Caco-2 (cell line): ENCODE measurements around the gene PELI2. TPM values are rescaled to one million over a fixed set of nuclear protein-coding genes. Genes with fewer than 3 reads are reported as not detected.

Experiments used
- BruUV-seq: library from RNA; stranded (reverse); fragments of 400-500 nt; replicated peaks from 2 replicates; lab custom pipeline; 2021; lab: Mats Ljungman, UMichigan
- CTCF ChIA-PET: fragments of 300-600 bp; sonication (Branson Sonifier 250); formaldehyde crosslinking; loops from one replicate; lab custom pipeline; 2022; ENCODE audit warnings: antibody characterized with exemption; lab: Charles Lee
- POLR2A ChIA-PET: fragments of 300-600 bp; sonication (Branson Sonifier 250); formaldehyde crosslinking; loops from one replicate; lab custom pipeline; 2022; ENCODE audit warnings: antibody characterized with exemption; lab: Charles Lee
- DNase-seq, 2 experiments: peaks; one replicate each; pipeline versions ENCODE4 v3.0.0 to v3.0.0-alpha.2; 2020 to 2022
- H3K27me3 ChIP-seq: replicated peaks from 2 replicates; pipeline ENCODE4 v1.6.0; 2011; ENCODE audit warnings: low read length; ENCODE audit not compliant: control insufficient read depth, insufficient read depth
- H3K36me3 ChIP-seq: 2 replicates; pipeline ENCODE4 v1.5.1; 2011; ENCODE audit warnings: low read length; ENCODE audit not compliant: control insufficient read depth, insufficient read depth
- H3K4me1 ChIP-seq: fragments of 250-450 bp; sonication (Bioruptor Pico); 2 replicates; pipeline ENCODE4 v1.5.1; 2020; ENCODE audit warnings: mild to moderate bottlenecking
- H3K4me3 ChIP-seq: 2 replicates; pipeline ENCODE4 v1.5.1; 2011; ENCODE audit warnings: low read depth, mild to moderate bottlenecking, control low read depth, low read length
- H3K9me3 ChIP-seq: fragments of 250-450 bp; sonication (Bioruptor Pico); 2 replicates; pipeline ENCODE4 v1.5.1; 2020; ENCODE audit warnings: mild to moderate bottlenecking, moderate library complexity
- H3K27ac Mint-ChIP-seq: one replicate; pipeline ENCODE4 v1.8.0; 2022; ENCODE audit warnings: mixed read lengths; ENCODE audit not compliant: unreplicated experiment
- H3K27me3 Mint-ChIP-seq: one replicate; pipeline ENCODE4 v1.8.0; 2022; ENCODE audit warnings: mixed read lengths; ENCODE audit not compliant: insufficient read depth, unreplicated experiment
- H3K36me3 Mint-ChIP-seq: one replicate; pipeline ENCODE4 v1.8.0; 2022; ENCODE audit warnings: mild to moderate bottlenecking, mixed read lengths; ENCODE audit not compliant: insufficient read depth, unreplicated experiment
- H3K4me1 Mint-ChIP-seq: one replicate; pipeline ENCODE4 v1.8.0; 2022; ENCODE audit warnings: low read depth, mixed read lengths; ENCODE audit not compliant: unreplicated experiment
- H3K4me3 Mint-ChIP-seq: one replicate; pipeline ENCODE4 v1.8.0; 2022; ENCODE audit warnings: mild to moderate bottlenecking, moderate library complexity, mixed read lengths; ENCODE audit not compliant: unreplicated experiment
- H3K9me3 Mint-ChIP-seq: one replicate; pipeline ENCODE4 v1.8.0; 2022; ENCODE audit warnings: mixed read lengths; ENCODE audit not compliant: unreplicated experiment
- CTCF ChIP-seq, 2 experiments: fragments of 200-600 bp in 1 of 2; IDR thresholded peaks; 1 replicate in 1 of 2; 2 replicates in 1 of 2; pipeline versions ENCODE4 v1.5.1 to v1.8.0; 2011 to 2022; ENCODE audit warnings: antibody characterized with exemption in 1 of 2, control low read depth in 1 of 2, inconsistent platforms in 1 of 2, low read depth in 1 of 2, low read length in 1 of 2, mild to moderate bottlenecking in 1 of 2, moderate library complexity in 1 of 2; ENCODE audit not compliant: insufficient read depth in 1 of 2, severe bottlenecking in 1 of 2, unreplicated experiment in 1 of 2
- intact Hi-C: fragments of 100-400 bp; cut with micrococcal nuclease; formaldehyde crosslinking; loops from one replicate; pipeline ENCODE4 v1.10.0; 2022; ENCODE audit not compliant: unreplicated experiment
- total RNA-seq: library from RNA; stranded (reverse); gene quantifications from 2 replicates; pipeline ENCODE4 v1.2.3, GENCODE V29; 2022

PELI2 gene
- total RNA-seq, 1 experiment from 2014 or later: 8.5 TPM

GRCh38 chr14:56289155-56289554 lies 170.9 kb downstream of the PELI2 start:
- Histone ChIP-seq H3K4me3 (no peak overlapping the region), H3K27me3 (no peaks in the 10 kb centered on the region), H3K9me3 (no peaks in the 10 kb centered on the region), H3K4me1 (no peaks in the 10 kb centered on the region), H3K36me3 (no peaks in the 10 kb centered on the region)
- Mint-ChIP-seq H3K27ac (no peak overlapping the region), H3K4me1 (no peaks in the 10 kb centered on the region), H3K36me3 (no peaks in the 10 kb centered on the region), H3K27me3 (no peaks in the 10 kb centered on the region), H3K9me3 (no peaks in the 10 kb centered on the region), H3K4me3 (no peak overlapping the region)
- intact Hi-C loops: no loop called here
- CTCF ChIA-PET: no interaction called here
- no peak for TF ChIP-seq CTCF (IDR thresholded peaks at IDR 0.05; ENCODE audit: insufficient read depth in 1 of 2, low read depth in 1 of 2, low read length in 1 of 2, severe bottlenecking in 1 of 2, unreplicated experiment in 1 of 2)
- POLR2A ChIA-PET: no interaction called here
- BruUV-seq: no TSS peak
- DNase-seq: no peak

DNA sequence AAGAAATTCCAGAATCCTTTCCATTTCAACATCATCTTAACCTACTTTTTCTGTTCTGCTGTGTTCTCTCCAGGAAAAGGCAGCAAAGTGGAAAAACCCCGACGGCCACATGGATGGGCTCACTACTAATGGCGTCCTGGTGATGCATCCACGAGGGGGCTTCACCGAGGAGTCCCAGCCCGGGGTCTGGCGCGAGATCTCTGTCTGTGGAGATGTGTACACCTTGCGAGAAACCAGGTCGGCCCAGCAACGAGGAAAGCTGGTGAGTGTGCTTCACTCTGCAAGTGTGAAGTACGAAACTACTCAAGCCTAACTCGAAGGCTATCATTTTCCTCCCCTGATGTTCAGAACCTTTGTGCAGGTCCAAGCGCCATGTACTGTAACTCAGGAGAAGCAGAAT lies 172.0 kb downstream of the PELI2 start:
- H3K4me1 ChIP-seq: no peaks in the 10 kb centered on the region
- BruUV-seq: no TSS peak
- no peaks in the 10 kb centered on the region for H3K27me3 ChIP-seq
- intact Hi-C loops: no loop called here
- TF ChIP-seq CTCF (IDR thresholded peaks at IDR 0.05; ENCODE audit: insufficient read depth in 1 of 2, low read depth in 1 of 2, low read length in 1 of 2, severe bottlenecking in 1 of 2, unreplicated experiment in 1 of 2): no peak
- Mint-ChIP-seq H3K27ac (no peak overlapping the region), H3K36me3 (no peaks in the 10 kb centered on the region), H3K4me3 (no peak overlapping the region), H3K9me3 (no peaks in the 10 kb centered on the region), H3K27me3 (peaks cover 2% of the 10 kb centered on the region), H3K4me1 (no peaks in the 10 kb centered on the region)
- ChIA-PET CTCF (no interaction called here), POLR2A (no interaction called here)
- DNase-seq: no peak
- H3K9me3 ChIP-seq: no peaks in the 10 kb centered on the region
- no peak overlapping the region for H3K4me3 ChIP-seq
- H3K36me3 ChIP-seq: no peaks in the 10 kb centered on the region

GRCh38 chr14:56292970-56293369 lies 174.8 kb downstream of the PELI2 start:
- peaks cover 2% of the 10 kb centered on the region for H3K27me3 Mint-ChIP-seq
- H3K27ac Mint-ChIP-seq: no peak overlapping the region
- no peaks in the 10 kb centered on the region for H3K36me3 Mint-ChIP-seq
- no peak for TF ChIP-seq CTCF (IDR thresholded peaks at IDR 0.05; ENCODE audit: insufficient read depth in 1 of 2, low read depth in 1 of 2, low read length in 1 of 2, severe bottlenecking in 1 of 2, unreplicated experiment in 1 of 2)
- no TSS peak for BruUV-seq
- ChIA-PET POLR2A (no interaction called here), CTCF (no interaction called here)
- no peak overlapping the region for H3K4me3 Mint-ChIP-seq
- H3K9me3 ChIP-seq: no peaks in the 10 kb centered on the region
- H3K4me3 ChIP-seq: no peak overlapping the region
- H3K36me3 ChIP-seq: no peaks in the 10 kb centered on the region
- intact Hi-C loops: no loop called here
- H3K9me3 Mint-ChIP-seq: no peaks in the 10 kb centered on the region
- H3K4me1 ChIP-seq: no peaks in the 10 kb centered on the region
- DNase-seq: no peak
- H3K27me3 ChIP-seq: no peaks in the 10 kb centered on the region
- no peaks in the 10 kb centered on the region for H3K4me1 Mint-ChIP-seq
